Measurements from ENCODE around the gene TBC1D17.

The TBC1D17 gene

DNA sequence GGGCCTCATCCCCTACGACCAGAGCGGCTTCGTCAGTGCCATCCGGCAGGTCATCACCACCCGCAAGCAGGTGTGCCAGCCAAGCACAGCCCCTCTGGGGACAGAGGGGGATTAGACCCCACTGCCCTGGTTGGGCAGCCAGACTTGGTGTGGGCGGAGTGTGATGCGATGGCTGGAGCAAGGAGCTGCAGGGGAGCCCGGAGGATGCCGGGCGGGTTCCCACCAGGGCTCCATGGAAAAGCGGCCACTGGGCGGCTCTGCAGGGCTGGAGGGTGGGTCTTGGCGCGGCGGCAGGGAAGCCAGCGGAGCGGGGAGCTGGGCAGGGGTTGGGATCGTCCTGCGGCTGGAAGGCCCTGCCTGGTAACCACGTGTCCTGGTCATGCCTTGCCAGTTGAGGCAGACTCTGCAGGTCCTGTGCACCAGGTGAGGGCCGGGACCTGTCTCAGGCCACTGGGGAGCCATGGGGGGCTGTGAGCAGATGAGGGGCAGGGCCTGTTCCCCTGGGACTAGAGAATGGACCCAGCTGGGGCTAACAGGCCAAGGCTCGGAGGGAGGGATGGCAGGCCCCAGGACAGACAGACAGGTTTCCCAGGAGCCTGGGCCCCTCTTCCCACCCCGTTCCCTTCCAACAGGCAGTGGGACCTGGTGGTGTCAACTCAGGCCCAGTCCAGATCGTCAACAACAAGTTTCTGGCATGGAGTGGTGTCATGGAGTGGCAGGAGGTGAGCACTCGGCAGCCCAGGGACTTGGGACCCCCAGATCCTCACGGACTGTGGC lies 20.3 kb upstream of the TBC1D17 start:
- TF ChIP-seq, protein P1, sequence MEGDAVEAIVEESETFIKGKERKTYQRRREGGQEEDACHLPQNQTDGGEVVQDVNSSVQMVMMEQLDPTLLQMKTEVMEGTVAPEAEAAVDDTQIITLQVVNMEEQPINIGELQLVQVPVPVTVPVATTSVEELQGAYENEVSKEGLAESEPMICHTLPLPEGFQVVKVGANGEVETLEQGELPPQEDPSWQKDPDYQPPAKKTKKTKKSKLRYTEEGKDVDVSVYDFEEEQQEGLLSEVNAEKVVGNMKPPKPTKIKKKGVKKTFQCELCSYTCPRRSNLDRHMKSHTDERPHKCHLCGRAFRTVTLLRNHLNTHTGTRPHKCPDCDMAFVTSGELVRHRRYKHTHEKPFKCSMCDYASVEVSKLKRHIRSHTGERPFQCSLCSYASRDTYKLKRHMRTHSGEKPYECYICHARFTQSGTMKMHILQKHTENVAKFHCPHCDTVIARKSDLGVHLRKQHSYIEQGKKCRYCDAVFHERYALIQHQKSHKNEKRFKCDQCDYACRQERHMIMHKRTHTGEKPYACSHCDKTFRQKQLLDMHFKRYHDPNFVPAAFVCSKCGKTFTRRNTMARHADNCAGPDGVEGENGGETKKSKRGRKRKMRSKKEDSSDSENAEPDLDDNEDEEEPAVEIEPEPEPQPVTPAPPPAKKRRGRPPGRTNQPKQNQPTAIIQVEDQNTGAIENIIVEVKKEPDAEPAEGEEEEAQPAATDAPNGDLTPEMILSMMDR (IDR thresholded peaks at IDR 0.05), result no peak
- Mint-ChIP-seq H3K27ac (peak overlapping the region; percentile 25), H3K4me3 (no peak overlapping the region), H3K4me1 (peaks cover 29% of the 10 kb centered on the region), H3K36me3 (ENCODE audit: low read depth) (peaks cover 21% of the 10 kb centered on the region), H3K27me3 (ENCODE audit: low read depth, poor library complexity) (no peaks in the 10 kb centered on the region), H3K9me3 (no peaks in the 10 kb centered on the region)
- no peak for DNase-seq

DNA sequence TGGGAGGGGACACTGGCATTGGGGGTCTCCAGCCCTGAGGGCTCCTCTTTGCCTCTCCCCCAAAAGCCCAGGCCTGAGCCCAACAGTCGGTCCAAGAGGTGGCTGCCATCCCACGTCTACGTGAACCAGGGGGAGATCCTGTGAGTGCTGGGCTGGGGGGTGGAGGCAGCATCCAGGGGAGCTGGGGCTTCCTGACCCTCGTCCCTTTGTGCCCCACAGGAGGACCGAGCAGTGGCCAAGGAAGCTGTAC lies 19.7 kb upstream of the TBC1D17 start:
- Mint-ChIP-seq H3K9me3 (no peaks in the 10 kb centered on the region), H3K27ac (peak overlapping the region; percentile 25), H3K27me3 (ENCODE audit: low read depth, poor library complexity) (no peaks in the 10 kb centered on the region), H3K4me1 (peaks cover 28% of the 10 kb centered on the region), H3K36me3 (ENCODE audit: low read depth) (peaks cover 16% of the 10 kb centered on the region), H3K4me3 (no peak overlapping the region)
- TF ChIP-seq, protein P1 (IDR thresholded peaks at IDR 0.05), result no peak
- no peak for DNase-seq

DNA sequence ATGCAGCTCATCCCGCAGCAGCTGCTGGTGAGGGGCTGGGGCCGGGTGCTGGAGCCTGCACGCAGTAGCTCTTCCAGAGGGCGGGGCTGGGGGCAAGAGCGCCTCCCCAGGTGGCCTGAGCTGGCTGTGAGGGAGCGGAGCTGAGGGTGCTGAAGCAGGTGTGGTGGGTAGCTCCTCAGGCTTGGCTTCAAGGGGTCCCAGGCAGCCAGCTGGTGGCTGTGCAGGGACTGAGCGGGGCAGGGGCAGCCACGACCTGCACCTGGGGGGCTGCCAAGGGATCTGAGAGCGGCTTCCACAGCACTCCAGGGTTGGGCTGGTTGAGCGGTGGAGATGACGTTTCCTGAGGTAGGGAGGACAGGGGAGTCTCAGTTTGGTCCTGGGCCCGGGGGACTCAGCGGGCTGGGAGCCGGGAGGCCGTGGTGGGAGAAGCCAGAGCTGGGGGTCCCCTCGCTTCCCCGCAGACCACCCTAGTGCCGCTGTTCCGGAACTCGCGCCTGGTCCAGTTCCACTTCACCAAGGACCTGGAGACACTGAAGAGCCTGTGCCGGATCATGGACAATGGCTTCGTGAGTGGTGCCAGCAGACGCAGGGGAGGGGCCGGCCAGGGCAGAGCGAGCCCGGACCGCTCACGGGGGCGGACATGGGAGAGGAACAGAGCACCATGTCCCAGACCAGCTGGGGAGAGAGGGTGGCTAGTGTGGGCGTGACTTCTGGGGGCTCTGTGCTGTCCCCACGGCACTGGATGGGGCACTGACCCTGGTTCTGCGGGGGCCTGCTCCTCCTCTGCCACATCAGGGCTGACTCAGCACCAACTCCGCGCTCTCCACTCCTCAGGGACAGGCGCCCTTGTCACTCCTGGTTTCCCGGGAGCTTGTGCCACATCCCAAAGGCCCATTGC lies 19.2 kb upstream of the TBC1D17 start:
- Mint-ChIP-seq H3K9me3 (no peaks in the 10 kb centered on the region), H3K4me3 (no peak overlapping the region), H3K4me1 (peaks cover 26% of the 10 kb centered on the region), H3K27ac (peak overlapping the region; percentile 96), H3K27me3 (ENCODE audit: low read depth, poor library complexity) (no peaks in the 10 kb centered on the region), H3K36me3 (ENCODE audit: low read depth) (peaks cover 19% of the 10 kb centered on the region)
- TF ChIP-seq, protein P1 (IDR thresholded peaks at IDR 0.05), result no peak
- no peak for DNase-seq

DNA sequence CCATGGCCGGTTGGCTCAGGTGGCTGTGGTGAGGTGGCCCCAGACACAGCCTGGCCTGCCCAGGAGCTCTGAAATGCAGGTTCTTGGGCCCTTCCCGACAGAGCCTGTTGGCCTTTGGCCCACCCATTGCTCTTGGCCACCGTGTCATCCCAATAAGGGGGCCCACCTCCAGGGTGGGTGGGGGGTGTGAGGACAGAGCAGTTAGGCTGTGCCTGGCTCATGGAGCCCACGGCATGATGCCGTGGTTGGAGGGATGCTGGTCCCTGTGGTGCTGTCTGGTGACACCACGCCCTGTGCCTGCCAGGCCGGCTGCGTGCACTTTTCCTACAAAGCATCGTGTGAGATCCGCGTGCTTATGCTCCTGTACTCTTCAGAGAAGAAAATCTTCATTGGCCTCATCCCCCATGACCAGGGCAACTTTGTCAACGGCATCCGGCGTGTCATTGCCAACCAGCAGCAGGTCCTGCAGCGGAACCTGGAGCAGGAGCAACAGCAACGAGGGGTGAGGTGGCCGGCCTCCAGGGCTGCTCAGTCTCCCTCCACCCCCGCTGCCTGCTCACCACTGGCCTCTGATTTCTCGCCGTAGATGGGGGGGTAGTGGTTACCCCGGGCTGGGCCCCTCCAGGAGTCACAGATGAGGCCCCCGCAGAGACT lies 17.7 kb upstream of the TBC1D17 start:
- Mint-ChIP-seq H3K4me1 (peaks cover 32% of the 10 kb centered on the region), H3K9me3 (no peaks in the 10 kb centered on the region), H3K4me3 (no peak overlapping the region), H3K36me3 (ENCODE audit: low read depth) (peaks cover 32% of the 10 kb centered on the region), H3K27ac (no peak overlapping the region), H3K27me3 (ENCODE audit: low read depth, poor library complexity) (no peaks in the 10 kb centered on the region)
- no peak for DNase-seq
- TF ChIP-seq, protein P1 (IDR thresholded peaks at IDR 0.05), result no peak

DNA sequence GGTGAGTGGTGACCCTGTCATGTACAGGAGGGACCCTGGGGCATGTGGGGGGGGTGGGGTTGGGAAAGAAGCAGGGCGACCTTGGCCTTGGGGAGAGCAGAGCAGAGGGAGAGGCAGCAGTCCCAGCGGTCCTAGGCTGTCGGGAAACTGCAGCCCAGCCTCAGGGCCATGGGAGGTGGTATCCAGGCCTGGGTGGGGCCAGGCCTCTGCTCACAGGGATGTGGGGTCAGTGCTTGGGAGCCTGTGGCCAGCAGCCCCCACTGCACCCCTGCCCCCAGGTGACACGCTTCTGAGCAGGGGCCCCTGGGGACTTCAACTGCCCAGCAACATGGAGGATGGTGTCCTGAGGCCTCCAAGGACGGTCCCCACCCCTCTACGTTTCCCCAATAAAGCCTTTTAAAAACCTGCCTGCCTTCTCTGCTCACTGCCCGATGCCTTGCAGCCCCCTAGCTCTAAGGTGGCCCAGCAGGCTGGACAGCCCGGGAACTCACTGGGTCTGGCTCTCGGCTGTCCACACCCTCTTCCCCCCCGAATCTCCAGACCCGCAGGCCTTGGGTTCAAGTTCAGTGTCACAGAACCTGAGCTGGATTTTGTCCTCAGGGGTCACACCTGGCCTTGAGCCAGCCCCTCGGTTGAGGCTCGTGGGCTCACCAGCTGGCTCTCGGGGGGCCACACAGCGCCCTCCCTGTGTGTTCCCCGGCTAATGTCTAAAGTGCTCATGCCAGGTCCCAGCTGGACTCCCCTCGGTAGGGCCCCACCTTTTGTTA lies 17.0 kb upstream of the TBC1D17 start:
- TF ChIP-seq, protein P1 (IDR thresholded peaks at IDR 0.05), result no peak
- Mint-ChIP-seq H3K4me1 (peaks cover 39% of the 10 kb centered on the region), H3K4me3 (no peak overlapping the region), H3K36me3 (ENCODE audit: low read depth) (peaks cover 35% of the 10 kb centered on the region), H3K9me3 (no peaks in the 10 kb centered on the region), H3K27me3 (ENCODE audit: low read depth, poor library complexity) (no peaks in the 10 kb centered on the region), H3K27ac (peak overlapping the region; percentile 84)
- DNase-seq, result no peak

Data from nephron progenitor cell (in vitro differentiated cells).